ENCODE measurements around the gene GPR52.

The GPR52 gene

DNA sequence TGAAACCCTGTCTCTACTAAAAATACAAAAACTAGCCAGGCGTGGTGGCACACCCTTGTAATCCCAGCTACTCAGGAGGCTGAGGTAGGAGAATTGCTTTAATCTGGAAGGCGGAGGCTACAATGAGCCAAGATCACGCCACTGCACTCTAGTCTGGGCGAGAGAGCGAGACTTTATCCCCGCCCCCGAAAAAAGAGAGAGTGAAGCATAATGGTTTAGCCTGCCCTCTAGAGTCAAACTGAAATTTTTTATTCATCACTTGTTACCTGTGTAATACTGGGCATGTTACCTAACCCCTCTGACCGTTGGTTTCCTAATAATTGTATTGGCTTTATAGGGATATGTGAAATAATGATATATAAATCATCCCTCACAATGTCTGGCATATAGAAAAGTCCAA lies 18.8 kb downstream of the GPR52 start:
- DNase-seq (ENCODE audit: low read depth, low spot score) = no peak

- no peak for DNase-seq (ENCODE audit: low read depth, low spot score)
Measured at GRCh38 chr1:174469052-174469451, 21.3 kb downstream of the GPR52 start.

DNA sequence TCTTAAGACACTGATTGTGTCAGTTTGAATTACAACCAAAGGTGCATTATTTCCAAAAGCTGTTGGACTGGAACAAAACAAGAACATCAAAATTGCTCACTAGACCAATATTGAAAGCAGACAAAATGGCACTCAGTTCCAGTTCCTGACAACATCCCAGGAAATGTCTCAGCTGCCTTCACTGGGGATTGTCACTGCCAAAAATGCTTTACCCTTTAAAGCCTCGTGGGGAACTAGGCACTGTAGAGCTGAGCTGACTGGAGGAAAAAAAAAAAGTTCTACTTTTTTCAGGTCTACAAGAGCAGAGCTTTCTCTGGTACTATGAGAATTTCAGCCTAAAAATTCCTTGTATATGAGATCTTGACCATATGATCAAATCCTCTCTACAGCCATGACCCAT lies 21.9 kb downstream of the GPR52 start:
- DNase-seq (ENCODE audit: low read depth, low spot score) = no peak

DNA sequence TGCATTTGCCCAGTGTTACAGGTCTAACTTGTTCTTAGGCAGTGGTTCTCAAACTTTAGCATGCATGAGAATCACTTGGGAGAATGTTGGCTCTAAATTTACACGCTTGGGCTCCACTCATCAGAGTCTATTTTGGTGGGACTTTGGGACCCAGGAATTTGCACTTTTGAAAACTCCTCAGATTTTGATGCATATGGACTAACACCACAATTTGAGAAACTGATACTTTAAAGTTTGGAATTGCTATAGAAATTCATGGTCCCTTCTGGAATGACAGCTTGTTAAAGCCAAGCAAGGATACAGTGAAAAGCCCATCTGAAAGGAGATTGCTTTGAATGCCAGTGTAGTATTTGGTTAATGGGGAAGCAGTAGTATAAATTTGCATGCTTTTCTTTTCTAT lies 31.5 kb downstream of the GPR52 start:
- no peak for DNase-seq (ENCODE audit: low read depth, low spot score)

GRCh38 chr1:174480324-174480723 lies 32.6 kb downstream of the GPR52 start:
- DNase-seq (ENCODE audit: low read depth, low spot score) = no peak

- no peak for DNase-seq (ENCODE audit: low read depth, low spot score)
Measured at GRCh38 chr1:174491606-174492005, 43.8 kb downstream of the GPR52 start.

DNA sequence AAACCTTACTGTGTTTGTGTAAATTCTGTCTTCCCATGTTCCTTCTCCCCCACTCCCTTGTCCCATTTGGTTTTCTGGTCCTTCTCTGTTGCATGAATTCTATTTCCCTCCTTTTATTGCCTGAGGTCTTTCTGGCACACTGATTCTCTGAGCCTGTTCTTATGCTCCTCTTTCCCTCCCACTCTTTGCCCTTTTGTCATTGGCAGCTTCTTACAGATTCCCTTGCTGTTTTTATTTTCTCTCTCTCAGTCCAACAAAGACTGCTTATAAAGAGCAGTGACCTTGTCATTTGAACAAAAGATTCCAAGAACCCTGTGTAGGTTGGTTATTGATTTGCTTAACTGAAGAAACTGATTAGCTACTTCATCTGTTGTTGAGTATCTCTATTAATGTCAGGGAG lies 49.7 kb downstream of the GPR52 start:
- DNase-seq (ENCODE audit: low read depth, low spot score) = no peak

All from brain pericyte (primary cell).